HG03432 (cell line): ENCODE measurements around the gene PRR7.
A peak's percentile ranks its signal among the peaks of the same experiment; 100 is the strongest.

Experiments
- ATAC-seq: cut with Tn5 transposase; IDR thresholded peaks from one replicate; pipeline ENCODE4 v1.9.1; 2021; ENCODE audit warnings: mild to moderate bottlenecking, moderate library complexity; ENCODE audit not compliant: unreplicated experiment

The PRR7 gene

DNA sequence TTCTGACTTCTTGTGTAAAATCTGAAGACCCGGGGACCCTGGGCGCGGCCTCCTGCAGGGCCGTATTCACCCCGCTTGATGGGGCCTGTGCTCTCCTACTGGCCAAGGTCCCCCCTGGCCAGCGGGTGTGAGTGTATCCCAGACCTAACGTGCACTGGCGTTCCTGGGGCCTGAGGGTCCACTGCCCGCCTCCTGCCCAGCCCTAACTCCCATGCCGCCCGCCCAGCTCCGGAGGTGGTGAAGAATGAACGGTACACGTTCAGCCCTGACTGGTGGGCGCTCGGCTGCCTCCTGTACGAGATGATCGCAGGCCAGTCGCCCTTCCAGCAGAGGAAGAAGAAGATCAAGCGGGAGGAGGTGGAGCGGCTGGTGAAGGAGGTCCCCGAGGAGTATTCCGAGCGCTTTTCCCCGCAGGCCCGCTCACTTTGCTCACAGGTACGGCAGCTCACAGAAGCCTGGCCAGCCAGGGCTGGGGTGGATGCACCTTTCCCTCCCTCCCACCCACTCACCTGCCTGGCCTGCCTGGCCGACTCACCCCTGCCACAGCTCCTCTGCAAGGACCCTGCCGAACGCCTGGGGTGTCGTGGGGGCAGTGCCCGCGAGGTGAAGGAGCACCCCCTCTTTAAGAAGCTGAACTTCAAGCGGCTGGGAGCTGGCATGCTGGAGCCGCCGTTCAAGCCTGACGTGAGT, 10.6 kb upstream of the PRR7 start:
- no peak for ATAC-seq

DNA sequence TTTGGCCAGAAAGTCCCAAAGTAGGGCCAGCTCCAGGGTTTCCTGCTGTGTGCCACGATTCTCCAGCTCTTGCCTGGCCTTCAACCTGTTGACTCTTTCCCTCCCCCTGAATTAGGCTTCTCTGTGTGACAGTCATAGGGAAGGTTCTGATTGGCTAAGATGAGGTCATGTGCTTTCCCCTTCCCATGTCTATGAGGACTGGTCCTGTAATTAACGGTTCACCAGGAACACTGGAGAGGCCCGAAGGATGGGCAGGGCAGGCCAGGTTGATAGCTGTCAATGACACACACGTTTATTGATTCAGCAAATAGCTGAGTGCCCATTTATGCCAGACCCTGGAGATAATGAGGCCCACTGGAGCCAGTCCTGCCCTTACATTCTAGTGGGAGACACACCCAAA, 9.0 kb upstream of the PRR7 start:
- no peak for ATAC-seq

DNA sequence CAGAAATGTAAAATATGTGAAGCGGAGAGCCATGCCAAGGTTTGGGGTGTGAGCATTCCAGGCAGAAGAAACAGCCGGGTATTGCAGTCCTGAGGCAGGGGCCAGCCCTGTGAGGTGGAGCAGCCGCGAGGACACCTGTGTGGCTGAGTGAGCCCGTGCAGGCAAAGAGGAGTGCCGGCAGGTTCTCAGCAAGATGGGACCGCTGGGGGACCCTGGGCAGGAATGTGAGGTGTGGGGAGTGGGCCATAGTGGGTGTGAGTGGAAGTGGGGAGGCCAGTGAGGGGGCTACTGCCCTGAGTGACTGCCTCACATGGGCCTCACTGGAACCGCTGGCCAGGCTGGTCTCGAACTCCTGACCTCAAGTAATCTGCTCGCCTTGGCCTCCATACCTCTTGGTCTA, 8.1 kb upstream of the PRR7 start:
- ATAC-seq: no peak

DNA sequence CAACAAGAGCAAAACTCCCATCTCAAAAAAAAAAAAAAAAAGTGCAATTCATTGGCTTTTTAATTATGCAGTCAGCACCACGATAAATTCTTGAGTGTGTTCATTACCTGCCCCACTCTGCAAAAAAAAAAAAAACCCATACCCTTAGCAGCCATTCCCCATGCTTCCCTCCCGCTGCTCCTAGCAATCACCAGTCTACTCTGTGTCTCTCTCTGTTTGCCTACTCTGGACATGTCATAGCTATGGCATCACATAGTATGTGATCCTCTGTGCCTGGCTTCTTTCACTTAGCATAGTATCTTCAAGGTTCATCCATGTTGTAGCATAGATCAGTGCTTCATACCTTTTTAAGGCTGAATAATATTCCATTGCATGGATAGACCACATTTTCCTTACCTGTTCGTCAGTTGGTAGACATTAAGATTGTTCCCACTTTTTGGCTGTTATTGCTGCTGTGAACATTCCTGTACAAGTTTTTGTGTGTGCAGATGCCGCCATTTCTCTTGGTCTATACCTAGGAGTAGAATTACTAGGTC, 7.0 kb upstream of the PRR7 start:
- no peak for ATAC-seq

DNA sequence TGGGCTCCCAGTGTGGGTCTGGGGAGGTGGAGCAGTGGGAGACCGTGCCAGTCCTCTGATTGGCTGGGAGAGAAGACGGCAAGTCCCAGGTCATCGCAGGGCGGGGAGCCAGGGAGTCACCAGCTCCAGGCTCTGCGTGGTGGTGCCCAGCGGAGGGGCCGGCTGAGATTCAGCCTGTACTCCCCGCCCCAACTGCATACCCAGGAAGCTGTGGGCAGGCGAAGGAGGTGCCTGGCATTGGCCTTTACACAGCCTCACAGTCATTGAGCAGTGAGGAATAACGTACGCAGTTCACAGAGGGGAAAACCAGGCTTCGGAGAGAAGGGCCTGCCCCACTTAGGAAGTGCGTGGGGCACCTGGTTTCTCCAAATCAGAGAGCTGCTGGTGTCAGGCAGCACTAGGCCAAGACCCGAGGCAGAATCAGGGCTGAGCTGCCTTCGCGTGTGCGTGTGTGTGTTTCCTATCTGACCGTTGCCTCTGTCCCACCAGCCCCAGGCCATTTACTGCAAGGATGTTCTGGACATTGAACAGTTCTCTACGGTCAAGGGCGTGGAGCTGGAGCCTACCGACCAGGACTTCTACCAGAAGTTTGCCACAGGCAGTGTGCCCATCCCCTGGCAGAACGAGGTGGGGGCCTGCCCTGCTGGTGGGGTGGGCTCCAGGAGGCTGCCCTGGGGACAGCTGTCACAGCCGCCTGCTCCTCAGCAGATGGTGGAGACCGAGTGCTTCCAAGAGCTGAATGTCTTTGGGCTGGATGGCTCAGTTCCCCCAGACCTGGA, 6.2 kb upstream of the PRR7 start:
- no peak for ATAC-seq

DNA sequence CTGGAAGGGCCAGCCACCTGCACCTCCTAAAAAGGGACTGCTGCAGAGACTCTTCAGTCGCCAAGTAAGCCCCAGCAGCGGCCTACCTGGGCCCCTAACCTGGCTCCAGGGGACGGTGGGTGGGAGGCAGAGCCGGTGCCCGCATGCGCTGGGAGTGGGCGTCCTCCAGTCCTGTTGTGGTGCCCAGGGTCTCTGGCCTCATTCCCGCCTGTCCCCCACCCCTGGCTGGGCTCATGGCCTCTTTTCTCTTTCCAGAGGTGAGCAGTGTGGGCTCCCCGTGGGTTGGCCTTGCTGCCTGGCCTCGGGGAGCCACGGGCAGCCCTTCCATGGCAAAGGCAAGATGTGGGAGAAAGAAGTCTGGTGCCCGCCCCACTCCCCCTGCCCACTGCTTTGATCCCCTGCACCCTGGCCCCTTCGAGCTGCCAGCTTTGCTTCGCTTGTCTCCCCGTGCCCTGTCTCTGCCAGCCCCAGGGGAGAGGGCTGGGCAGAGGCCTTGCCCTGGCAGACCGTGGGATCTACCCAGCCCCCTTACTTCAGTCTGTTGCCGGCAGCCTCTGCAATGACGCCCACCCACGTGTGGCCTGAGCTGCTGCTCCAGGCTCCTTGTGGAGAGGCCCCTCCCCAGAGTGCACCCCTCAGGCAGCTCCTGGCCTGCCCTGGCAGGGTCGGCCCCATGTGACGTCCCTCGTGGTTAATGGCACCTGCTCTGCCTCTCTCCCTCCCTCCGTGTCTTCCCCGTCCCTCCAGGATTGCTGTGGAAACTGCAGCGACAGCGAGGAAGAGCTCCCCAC, 5.4 kb upstream of the PRR7 start:
- no peak for ATAC-seq

DNA sequence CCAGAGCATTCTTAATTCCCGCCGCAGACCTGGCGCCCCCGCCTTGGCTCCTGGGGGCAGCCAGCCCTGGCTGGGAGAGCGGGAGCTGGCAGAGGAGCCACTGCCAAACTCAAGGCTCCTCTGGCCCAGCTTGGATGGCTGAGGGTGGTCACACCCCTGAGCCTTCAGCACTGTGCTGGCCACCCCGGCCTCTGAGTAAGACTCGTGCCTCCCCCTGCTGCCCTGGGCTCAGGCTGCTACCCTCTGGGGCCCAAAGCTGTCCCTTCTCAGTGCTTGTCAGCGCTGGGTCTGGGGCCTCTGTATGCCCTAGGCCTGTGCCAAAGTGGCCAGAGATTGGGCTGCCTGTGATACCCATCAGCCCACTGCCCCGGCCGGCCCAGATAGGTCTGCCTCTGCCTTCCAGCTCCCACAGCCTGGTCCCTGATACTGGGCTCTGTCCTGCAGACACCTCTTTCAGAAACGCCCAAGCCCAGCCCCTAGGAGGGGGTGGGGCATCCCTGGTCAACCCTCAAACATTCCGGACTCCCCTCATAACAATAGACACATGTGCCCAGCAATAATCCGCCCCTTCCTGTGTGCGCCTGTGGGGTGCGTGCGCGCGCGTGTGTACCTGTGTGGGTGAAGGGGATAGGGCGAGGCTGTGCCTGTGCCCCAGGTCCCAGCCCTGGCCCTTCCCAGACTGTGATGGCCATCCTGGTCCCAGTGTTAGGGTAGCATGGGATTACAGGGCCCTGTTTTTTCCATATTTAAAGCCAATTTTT, 4.4 kb upstream of the PRR7 start:
- no peak for ATAC-seq

DNA sequence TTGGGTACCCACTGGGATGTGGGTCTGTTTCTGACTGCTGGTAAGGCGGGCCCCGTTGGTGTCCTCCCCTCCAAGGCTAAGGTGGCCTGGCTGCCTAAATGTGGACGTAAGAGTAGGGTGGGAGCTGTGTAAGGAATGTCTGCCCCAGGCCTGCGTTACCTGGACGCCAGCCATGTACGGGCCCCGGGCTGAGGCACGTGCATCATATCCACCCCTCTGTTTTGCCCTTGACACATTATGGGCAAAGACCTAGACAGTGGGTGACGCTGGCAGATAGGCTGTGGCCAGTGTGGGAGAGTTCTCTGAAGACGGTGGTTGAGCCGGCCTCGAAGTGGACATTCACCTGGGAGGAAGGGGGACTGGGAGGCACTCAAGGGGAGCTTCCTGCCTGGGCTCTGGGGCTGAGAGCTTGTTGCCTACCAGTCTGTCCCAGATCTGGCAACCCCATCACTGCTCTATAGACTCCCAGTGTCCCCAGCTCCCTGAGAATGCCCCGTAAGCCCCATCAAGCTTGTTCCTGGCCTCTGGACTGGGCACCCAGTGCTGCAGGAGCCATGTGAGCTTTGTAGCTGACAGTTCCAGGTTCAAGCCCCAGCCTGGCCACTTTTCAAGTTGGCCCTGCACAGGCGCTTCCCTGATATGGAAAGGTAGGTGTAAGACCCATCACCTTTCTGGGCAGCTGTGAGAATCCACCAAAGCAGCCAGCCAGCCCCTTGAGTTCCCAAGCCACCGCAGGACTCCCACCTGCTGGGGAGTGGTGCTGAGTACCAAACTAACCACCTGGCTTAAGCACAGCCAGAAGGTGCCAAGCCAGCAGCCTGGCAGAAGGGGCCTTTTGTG, 3.2 kb upstream of the PRR7 start:
- ATAC-seq: no peak

DNA sequence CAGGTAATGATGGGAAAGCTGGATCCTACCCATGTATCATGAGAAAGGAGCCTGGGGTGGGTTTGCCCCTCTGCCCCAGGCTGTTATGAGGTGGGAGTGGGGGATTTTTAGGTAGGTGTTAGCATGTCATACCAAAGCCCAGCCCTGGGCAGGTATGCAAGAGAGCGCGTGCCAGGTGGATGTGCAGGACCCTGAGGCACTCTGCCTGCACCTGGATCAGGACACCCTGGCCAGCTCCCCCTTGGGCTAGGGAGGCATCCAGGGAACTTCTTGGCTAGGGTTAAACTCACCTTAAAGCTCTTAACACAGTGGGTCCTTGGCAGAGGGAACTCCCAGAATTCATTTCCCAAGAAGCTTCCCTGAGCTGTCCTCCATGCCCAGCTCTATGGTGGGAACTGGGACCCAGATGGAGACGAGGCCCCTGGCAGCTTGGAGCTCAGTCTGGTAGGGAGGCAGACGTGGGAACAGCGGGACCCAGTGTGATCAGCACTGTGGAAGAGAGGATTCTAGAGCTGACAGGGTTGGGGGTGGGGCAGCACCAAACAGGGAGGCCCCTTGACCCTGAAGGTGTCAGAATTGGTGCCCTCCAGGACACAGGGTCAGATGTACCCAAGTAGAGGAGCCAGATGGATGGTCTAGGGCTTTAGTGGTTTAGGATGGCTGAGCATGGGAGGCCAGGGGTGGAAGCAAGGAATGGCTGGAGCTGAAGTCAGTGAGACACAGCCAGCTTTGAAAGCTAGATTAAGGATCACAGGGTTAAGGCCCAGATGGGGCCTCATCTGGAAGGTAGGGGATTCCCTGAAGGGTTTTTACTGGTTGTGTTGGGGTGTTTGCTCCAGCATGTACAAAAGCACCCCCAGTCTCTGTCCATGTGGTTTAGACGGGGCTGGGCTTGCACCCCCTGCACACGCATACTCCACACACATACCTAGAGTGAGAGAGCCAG, 2.2 kb upstream of the PRR7 start:
- no peak for ATAC-seq

DNA sequence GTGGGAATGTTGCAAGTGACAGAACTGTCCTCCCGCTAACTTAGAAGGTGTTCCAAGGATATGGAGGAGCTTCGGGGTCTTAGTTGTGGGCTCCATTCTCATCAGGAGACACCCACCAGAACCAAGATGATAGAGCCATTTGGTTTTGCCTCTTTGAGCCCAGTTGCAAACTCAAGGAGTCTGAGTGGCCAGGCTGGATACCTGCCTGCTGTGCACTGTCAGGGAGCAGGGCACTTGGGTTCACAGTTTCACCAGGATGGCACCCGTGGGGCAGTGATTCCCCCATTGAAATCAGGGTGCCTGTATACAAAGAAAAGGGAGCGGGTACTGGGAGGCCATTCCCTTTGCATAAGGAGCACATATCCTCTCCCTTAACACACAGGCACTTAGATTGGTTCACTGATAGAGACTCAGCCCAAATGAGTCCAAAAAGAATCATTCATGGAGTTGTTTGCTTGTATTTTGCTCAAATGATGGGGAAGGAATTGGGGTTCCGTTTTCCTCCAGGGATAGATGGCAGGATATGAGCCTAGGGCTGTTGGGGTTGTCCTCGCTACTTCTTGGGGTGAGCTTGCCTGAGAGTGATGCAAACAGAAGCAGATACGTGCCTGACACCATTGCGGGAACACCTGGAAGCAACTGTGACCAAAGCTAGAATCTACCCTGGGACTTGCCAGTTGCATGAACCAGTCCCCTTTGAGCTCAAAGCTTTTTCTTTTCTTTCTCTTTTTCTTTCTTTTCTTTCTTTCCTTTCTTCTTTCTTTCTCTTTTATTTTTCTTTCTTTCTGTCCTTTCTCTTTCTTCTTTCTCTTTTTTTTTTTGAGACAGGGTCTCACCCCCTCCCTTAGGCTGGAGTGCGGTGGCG, 1.3 kb upstream of the PRR7 start:
- no peak for ATAC-seq

DNA sequence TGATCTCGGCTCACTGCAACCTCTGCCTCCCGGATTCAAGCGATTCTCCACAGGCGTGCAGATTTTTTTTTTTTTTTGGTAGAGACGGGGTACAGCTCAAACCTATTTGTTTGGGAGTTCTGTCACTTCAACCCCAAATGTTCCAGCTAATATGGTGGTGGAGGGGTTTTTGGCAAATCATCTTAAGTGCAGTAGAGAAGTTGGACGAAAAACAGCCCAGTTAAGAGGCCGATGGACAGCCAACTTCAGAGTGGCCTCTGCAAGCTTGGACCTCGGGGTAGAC, 756 bp upstream of the PRR7 start:
- no peak for ATAC-seq

DNA sequence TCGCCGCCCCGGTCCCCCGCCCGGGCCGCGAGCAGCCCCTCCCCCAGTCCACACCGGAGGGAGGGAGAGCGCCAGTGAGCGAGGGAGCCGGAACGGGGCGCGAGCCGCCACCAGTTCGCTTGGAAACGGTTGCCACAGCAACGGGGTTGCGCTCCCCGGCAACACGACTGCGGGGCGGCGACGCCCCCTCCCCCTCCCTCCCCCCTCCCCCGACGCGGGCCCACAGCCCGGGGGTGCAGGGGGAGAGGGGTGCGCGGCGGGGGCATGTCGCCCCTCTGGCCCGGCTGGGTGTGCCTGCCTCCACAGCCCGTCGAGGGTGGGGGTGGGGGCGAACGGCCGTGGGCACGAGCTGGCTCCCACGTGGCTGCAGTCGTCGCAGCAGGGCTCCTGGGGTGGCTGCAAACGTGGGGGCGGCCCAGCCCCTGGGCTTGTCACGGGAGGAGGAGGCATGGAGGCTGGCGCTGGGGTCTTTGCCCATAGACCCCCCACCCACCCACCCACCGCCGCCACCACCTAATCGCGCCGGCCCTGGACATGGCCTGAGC, 524 bp downstream of the PRR7 start:
- ATAC-seq: peak; percentile 47

DNA sequence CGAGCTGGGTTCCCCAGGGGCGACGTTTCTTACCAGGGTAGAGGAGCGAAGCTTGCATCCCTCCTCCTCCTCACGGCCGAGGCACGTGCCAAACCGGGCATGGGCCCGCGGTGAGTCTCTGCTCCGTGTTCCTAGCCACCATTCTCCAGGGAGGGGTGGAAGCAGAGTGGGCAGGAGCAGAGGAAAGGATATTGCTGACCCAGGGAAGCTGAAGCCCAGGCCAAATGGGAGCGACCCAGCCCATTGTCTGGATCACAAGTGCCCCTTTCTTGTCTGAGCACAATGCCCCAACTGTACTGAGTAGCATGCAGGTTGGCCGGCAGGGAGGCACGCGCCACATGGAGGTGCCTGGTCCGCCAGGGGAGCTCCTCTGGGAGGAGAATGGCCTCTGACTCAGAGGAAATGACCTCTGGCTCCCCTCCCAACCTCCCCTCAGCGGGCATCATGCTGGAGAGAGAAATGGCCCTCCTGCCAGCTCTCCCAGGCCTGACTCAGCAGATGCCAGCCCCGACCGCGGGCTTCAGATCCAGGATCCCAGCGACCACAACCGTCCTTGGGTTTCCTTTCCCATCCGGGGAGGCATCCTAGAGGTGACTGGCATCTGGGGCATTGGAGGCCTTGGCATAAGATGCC, 1.1 kb downstream of the PRR7 start:
- no peak for ATAC-seq

DNA sequence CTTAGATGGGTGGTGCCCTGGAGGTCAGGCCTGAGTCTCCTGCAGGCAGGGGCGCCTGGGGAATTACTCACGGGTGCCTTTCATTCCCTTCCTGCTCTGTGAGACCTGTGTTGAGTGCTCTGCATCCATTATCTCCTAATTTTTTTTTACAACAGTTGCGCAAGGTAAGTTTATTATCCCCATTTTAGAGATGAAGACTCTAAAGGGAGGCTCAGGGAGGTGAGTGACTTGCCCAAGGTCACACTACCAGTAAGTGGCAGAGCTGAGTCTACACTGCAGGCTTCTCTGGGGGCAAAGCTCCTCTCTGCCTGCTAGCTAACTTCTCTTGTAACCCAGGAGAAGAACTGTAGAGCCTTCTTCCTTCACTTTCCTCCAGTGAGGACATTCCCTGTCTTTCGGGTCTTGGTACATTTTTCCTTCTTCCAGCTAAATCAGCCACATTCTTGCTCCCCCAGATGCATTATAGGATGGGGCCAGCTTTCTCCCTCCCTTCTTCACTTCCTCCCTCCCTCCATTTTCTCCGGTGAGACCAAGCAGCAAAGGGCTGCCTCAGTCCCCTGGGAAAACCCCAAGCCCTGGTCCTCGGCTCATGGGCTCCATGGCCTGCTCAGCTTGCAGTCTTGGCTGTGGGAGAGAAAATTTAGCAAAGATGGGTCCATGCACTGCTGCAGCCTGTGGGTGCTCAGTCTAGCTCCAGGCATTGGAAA, 1.8 kb downstream of the PRR7 start:
- ATAC-seq: no peak

DNA sequence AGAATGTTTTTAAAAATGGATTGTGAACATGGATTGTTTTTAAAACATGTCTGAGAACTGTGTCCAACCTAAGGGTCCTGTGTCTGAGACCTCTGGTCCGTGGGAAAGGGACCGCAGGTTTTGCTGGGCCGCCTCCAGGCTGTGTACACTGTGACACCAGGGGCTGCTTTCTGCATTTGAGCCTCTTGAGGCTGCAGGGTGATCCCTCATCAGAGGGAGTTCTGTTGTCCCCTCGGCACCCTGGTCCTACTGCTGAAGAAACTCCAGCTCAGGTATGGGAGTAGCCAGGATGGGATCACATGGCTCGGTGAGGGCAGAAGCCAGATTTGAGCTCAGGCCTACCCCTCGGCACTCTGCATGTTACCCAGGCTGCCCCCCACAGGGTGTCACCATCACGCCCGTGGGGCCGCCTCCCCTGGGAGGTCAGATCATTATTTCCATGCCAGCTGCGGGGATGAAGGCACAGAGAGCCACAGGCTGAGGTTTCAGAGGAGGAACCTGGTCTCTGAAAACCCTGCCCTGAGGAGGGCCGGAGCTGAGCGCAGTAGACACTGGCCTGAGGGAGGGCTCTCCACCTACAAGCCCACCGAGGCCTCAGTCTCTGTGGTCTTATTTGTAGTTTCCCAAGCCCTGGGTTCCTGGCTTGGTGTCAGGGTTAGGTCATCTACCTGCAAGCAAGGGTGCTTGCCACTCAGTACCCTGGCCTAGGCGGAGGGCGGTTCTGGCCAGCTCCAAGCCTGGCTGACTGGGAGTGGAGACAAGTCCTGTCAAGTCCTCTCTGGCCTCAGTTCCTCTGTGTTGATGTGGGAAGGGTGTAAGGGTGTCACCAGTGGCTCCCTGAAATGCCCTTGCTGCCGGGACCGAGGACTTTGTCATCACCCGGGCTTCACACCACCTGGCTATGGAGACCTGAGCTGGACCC, 2.8 kb downstream of the PRR7 start:
- ATAC-seq: no peak
